Neural progenitor cell (in vitro differentiated cells): Measurements from ENCODE around the gene NBDY. TPM values are rescaled to one million over a fixed set of nuclear protein-coding genes. Genes with fewer than 3 reads are reported as not detected.

ENCODE experiments used
- DNase-seq: peaks from one replicate; pipeline ENCODE4 v3.0.0-alpha.2; 2016; ENCODE audit warnings: low spot score
- H2AFZ ChIP-seq: fragments of 200-600 bp; sonication (generic); replicated peaks from 2 replicates; pipeline ENCODE4 v1.6.1; 2016; ENCODE audit warnings: antibody characterized with exemption
- H3F3A ChIP-seq: fragments of 200-600 bp; sonication (generic); 2 replicates; pipeline ENCODE4 v1.6.1; 2016; ENCODE audit warnings: antibody characterized with exemption, low read depth
- H3K27ac ChIP-seq: fragments of 200-600 bp; sonication (generic); 2 replicates; pipeline ENCODE4 v1.5.1; 2016; ENCODE audit warnings: mild to moderate bottlenecking
- H3K27me3 ChIP-seq: fragments of 200-600 bp; sonication (generic); 2 replicates; pipeline ENCODE4 v1.6.1; 2016; ENCODE audit warnings: mild to moderate bottlenecking, moderate library complexity
- H3K36me3 ChIP-seq: fragments of 200-600 bp; sonication (generic); 2 replicates; pipeline ENCODE4 v1.5.1; 2016
- H3K4me1 ChIP-seq: fragments of 200-600 bp; sonication (generic); 2 replicates; pipeline ENCODE4 v1.6.1; 2016; ENCODE audit warnings: mixed run types
- H3K4me2 ChIP-seq: fragments of 200-600 bp; sonication (generic); 2 replicates; pipeline ENCODE4 v1.6.1; 2016
- H3K4me3 ChIP-seq: fragments of 200-600 bp; sonication (generic); 2 replicates; pipeline ENCODE4 v1.5.1; 2016
- H3K79me2 ChIP-seq: fragments of 200-600 bp; sonication (generic); 2 replicates; pipeline ENCODE4 v1.6.1; 2016; ENCODE audit warnings: low read depth
- H3K9ac ChIP-seq: fragments of 200-600 bp; sonication (generic); 2 replicates; pipeline ENCODE4 v1.6.1; 2016
- H3K9me3 ChIP-seq: fragments of 200-600 bp; sonication (generic); 2 replicates; pipeline ENCODE4 v1.5.1; 2016; ENCODE audit warnings: low read depth
- H4K20me1 ChIP-seq: fragments of 200-600 bp; sonication (generic); 2 replicates; pipeline ENCODE4 v1.6.1; 2016; ENCODE audit warnings: low read depth
- H3K27ac Mint-ChIP-seq: 3 replicates; pipeline ENCODE4 v1.8.0; 2021; ENCODE audit warnings: mixed read lengths
- H3K27me3 Mint-ChIP-seq: 2 replicates; pipeline ENCODE4 v1.8.0; 2022; ENCODE audit warnings: low read depth, mild to moderate bottlenecking, inconsistent platforms, moderate library complexity, mixed read lengths; ENCODE audit not compliant: insufficient read depth
- H3K36me3 Mint-ChIP-seq: 3 replicates; pipeline ENCODE4 v1.8.0; 2021; ENCODE audit warnings: mixed read lengths
- H3K4me1 Mint-ChIP-seq: 3 replicates; pipeline ENCODE4 v1.8.0; 2021; ENCODE audit warnings: mixed read lengths
- H3K4me3 Mint-ChIP-seq: 3 replicates; pipeline ENCODE4 v1.8.0; 2021; ENCODE audit warnings: mild to moderate bottlenecking, moderate library complexity, mixed read lengths
- H3K9me3 Mint-ChIP-seq: 3 replicates; pipeline ENCODE4 v1.8.0; 2020; ENCODE audit warnings: mixed read lengths
- CTCF ChIP-seq: fragments of 200-600 bp; sonication (generic); IDR thresholded peaks from 2 replicates; pipeline ENCODE4 v1.5.1; 2017; ENCODE audit warnings: antibody characterized with exemption, mild to moderate bottlenecking
- EZH2 ChIP-seq: fragments of 200-600 bp; sonication (generic); IDR thresholded peaks from 2 replicates; pipeline ENCODE4 v1.6.1; 2017; ENCODE audit warnings: antibody characterized with exemption, mild to moderate bottlenecking, moderate library complexity
- EZH2phosphoT487 ChIP-seq: fragments of 200-600 bp; sonication (generic); IDR thresholded peaks from 2 replicates; pipeline ENCODE4 v1.6.1; 2017; ENCODE audit warnings: antibody characterized with exemption
- total RNA-seq: library from RNA; depleted of rRNA; stranded (reverse); fragments of >200 nt; gene quantifications from 2 replicates; pipeline ENCODE4 v1.2.3, GENCODE V29; 2015; ENCODE audit warnings: low replicate concordance

The NBDY gene
- total RNA-seq, 1 donor from 2014 or later, result 12.2 TPM

GRCh38 chrX:56798339-56798711 lies 69.3 kb downstream of the NBDY start:
- Histone ChIP-seq H3K4me1 (peaks cover 4% of the 10 kb centered on the region), H3K9ac (no peak overlapping the region), H3K27ac (no peak overlapping the region), H2AFZ (no peak overlapping the region), H3K9me3 (no peaks in the 10 kb centered on the region), H3F3A (peaks cover 4% of the 10 kb centered on the region), H3K4me3 (no peak overlapping the region), H4K20me1 (no peaks in the 10 kb centered on the region), H3K79me2 (no peaks in the 10 kb centered on the region), H3K4me2 (no peak overlapping the region), H3K36me3 (no peaks in the 10 kb centered on the region), H3K27me3 (no peaks in the 10 kb centered on the region)
- Mint-ChIP-seq H3K4me3 (no peak overlapping the region), H3K27ac (no peak overlapping the region), H3K27me3 (peaks cover 7% of the 10 kb centered on the region), H3K9me3 (peaks cover 16% of the 10 kb centered on the region), H3K36me3 (peaks cover 21% of the 10 kb centered on the region), H3K4me1 (peaks cover 4% of the 10 kb centered on the region)
- no peak for TF ChIP-seq CTCF
- TF ChIP-seq EZH2phosphoT487, result no peak
- no peak for TF ChIP-seq EZH2
- DNase-seq, result no peak

- Mint-ChIP-seq H3K9me3 (peaks cover 13% of the 10 kb centered on the region), H3K4me3 (no peak overlapping the region), H3K4me1 (peaks cover 4% of the 10 kb centered on the region), H3K36me3 (peaks cover 19% of the 10 kb centered on the region), H3K27me3 (peaks cover 7% of the 10 kb centered on the region), H3K27ac (no peak overlapping the region)
- Histone ChIP-seq H3F3A (peaks cover 8% of the 10 kb centered on the region), H2AFZ (no peak overlapping the region), H3K4me3 (no peak overlapping the region), H3K9me3 (no peaks in the 10 kb centered on the region), H3K4me1 (peaks cover 8% of the 10 kb centered on the region), H3K4me2 (no peak overlapping the region), H3K9ac (no peak overlapping the region), H3K36me3 (no peaks in the 10 kb centered on the region), H3K27ac (no peak overlapping the region), H3K27me3 (no peaks in the 10 kb centered on the region), H3K79me2 (no peaks in the 10 kb centered on the region), H4K20me1 (no peaks in the 10 kb centered on the region)
- TF ChIP-seq EZH2 (no peak), CTCF (peak; percentile 36)
- peak; percentile 59 for DNase-seq
Observed at GRCh38 chrX:56798866-56799758, 70.1 kb downstream of the NBDY start.

GRCh38 chrX:56800307-56800706 lies 71.3 kb downstream of the NBDY start:
- peaks cover 13% of the 10 kb centered on the region for H3F3A ChIP-seq
- Mint-ChIP-seq H3K9me3 (peaks cover 11% of the 10 kb centered on the region), H3K4me1 (peaks cover 4% of the 10 kb centered on the region), H3K27me3 (peaks cover 7% of the 10 kb centered on the region), H3K4me3 (no peak overlapping the region), H3K36me3 (peaks cover 15% of the 10 kb centered on the region), H3K27ac (no peak overlapping the region)
- H3K27ac ChIP-seq, result no peak overlapping the region
- H3K36me3 ChIP-seq, result no peaks in the 10 kb centered on the region
- no peak overlapping the region for H3K4me2 ChIP-seq
- peaks cover 13% of the 10 kb centered on the region for H3K4me1 ChIP-seq
- H2AFZ ChIP-seq, result no peak overlapping the region
- no peaks in the 10 kb centered on the region for H4K20me1 ChIP-seq
- no peak for TF ChIP-seq CTCF
- no peak for TF ChIP-seq EZH2
- TF ChIP-seq EZH2phosphoT487, result no peak
- H3K4me3 ChIP-seq, result no peak overlapping the region
- H3K27me3 ChIP-seq, result no peaks in the 10 kb centered on the region
- H3K9ac ChIP-seq, result no peak overlapping the region
- H3K9me3 ChIP-seq, result no peaks in the 10 kb centered on the region
- H3K79me2 ChIP-seq, result no peaks in the 10 kb centered on the region
- no peak for DNase-seq
